ENCODE data around the gene PLCL1. TPM values are rescaled to one million over a fixed set of nuclear protein-coding genes. Genes with fewer than 3 reads are reported as not detected.

PLCL1 gene
- total RNA-seq, 1 experiment from 2014 or later, result not detected

- no peak for DNase-seq
- ChIA-PET CTCF (no interaction called here), POLR2A (ENCODE audit: unreplicated experiment) (no interaction called here)
- H2AFZ ChIP-seq, result no peak overlapping the region
- no peak overlapping the region for H3K4me3 ChIP-seq
- no peak overlapping the region for H3K4me2 ChIP-seq
- H3K9me3 ChIP-seq (ENCODE audit: insufficient read depth, low read depth), result no peaks in the 10 kb centered on the region
- H3K27me3 ChIP-seq (ENCODE audit: insufficient read depth, low read depth), result no peaks in the 10 kb centered on the region
- H3K9me2 ChIP-seq (ENCODE audit: insufficient read depth), result no peaks in the 10 kb centered on the region
- H4K20me1 ChIP-seq (ENCODE audit: insufficient read depth), result no peaks in the 10 kb centered on the region
- no peaks in the 10 kb centered on the region for H3K36me3 ChIP-seq (ENCODE audit: low read depth)
- H3F3A ChIP-seq (ENCODE audit: insufficient read depth, low read depth), result no peaks in the 10 kb centered on the region
- no peak overlapping the region for H3K27ac ChIP-seq
- TF ChIP-seq CTCF (conservative IDR thresholded peaks at IDR 0.05), result no peak
- TF ChIP-seq EZH2 (IDR thresholded peaks at IDR 0.05; ENCODE audit: low read depth), result no peak
- intact Hi-C loops (cut with micrococcal nuclease; ENCODE audit: unreplicated experiment), result no loop called here
- no peaks in the 10 kb centered on the region for H3K4me1 ChIP-seq (replicated peaks; ENCODE audit: insufficient read depth)
- no TSS peak for BruUV-seq (replicated peaks)
- H3K79me2 ChIP-seq (ENCODE audit: low read depth), result no peaks in the 10 kb centered on the region
Measured at GRCh38 chr2:198173864-198174263, 369.5 kb downstream of the PLCL1 start.

DNA sequence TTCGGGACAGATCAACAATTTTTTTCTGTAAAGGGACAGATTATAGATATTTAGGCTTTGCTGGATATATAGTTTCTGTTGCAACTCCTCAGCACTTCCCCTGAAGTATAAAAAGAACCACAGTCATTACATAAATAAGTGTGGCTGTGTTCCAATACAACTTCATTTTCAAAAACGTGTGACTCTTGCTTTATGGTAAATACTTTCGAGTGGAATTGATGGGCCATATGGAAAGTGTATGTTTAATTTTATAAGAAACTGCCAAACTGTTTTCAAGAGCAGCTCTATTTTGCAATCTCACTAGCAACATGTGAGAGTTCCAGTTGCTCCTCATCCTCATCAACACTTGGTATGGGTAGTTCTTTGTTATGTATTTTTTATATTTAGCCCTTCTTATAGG is 370.9 kb downstream of the PLCL1 start:
- Histone ChIP-seq H3K4me2 (no peak overlapping the region), H3F3A (ENCODE audit: insufficient read depth, low read depth) (no peaks in the 10 kb centered on the region), H3K4me3 (no peak overlapping the region), H3K36me3 (ENCODE audit: low read depth) (no peaks in the 10 kb centered on the region), H2AFZ (no peak overlapping the region), H4K20me1 (ENCODE audit: insufficient read depth) (no peaks in the 10 kb centered on the region), H3K9me3 (ENCODE audit: insufficient read depth, low read depth) (no peaks in the 10 kb centered on the region), H3K9me2 (ENCODE audit: insufficient read depth) (no peaks in the 10 kb centered on the region), H3K27ac (no peak overlapping the region), H3K79me2 (ENCODE audit: low read depth) (no peaks in the 10 kb centered on the region), H3K27me3 (ENCODE audit: insufficient read depth, low read depth) (no peaks in the 10 kb centered on the region), H3K4me1 (replicated peaks; ENCODE audit: insufficient read depth) (no peaks in the 10 kb centered on the region)
- ChIA-PET CTCF (interaction anchor here (0.6 kb wide), 1 partner anchor 653 kb away, joined by 3 read pairs; no protein-coding TSS in a partner anchor), POLR2A (ENCODE audit: unreplicated experiment) (no interaction called here)
- DNase-seq, result no peak
- no TSS peak for BruUV-seq (replicated peaks)
- intact Hi-C loops (cut with micrococcal nuclease; ENCODE audit: unreplicated experiment), result no loop called here
- TF ChIP-seq EZH2 (IDR thresholded peaks at IDR 0.05; ENCODE audit: low read depth), result no peak
- no peak for TF ChIP-seq CTCF (conservative IDR thresholded peaks at IDR 0.05)

DNA sequence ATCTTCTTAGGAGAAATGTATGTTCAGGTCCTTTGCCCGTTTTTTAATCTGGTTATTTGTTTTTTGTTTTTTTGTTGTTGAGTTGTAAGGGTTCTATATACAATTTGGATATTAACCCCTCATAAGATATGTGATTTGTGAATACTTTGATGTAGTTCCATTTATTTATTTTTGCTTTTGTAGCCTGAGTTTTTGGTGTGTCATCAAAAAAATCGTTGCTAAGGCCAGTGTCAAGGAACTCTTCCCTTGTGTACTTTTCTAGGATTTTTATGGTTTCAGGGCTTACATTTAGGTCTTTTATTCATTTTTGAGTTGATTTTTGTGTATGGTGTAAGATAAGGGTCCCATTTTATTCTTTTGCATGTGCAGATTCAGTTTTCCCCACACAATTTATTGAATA is 372.6 kb downstream of the PLCL1 start:
- Histone ChIP-seq H3K9me3 (ENCODE audit: insufficient read depth, low read depth) (no peaks in the 10 kb centered on the region), H3K4me2 (no peak overlapping the region), H3K4me3 (no peak overlapping the region), H3K79me2 (ENCODE audit: low read depth) (no peaks in the 10 kb centered on the region), H3K4me1 (replicated peaks; ENCODE audit: insufficient read depth) (no peaks in the 10 kb centered on the region), H3F3A (ENCODE audit: insufficient read depth, low read depth) (no peaks in the 10 kb centered on the region), H3K27ac (no peak overlapping the region), H4K20me1 (ENCODE audit: insufficient read depth) (no peaks in the 10 kb centered on the region), H3K27me3 (ENCODE audit: insufficient read depth, low read depth) (no peaks in the 10 kb centered on the region), H3K36me3 (ENCODE audit: low read depth) (no peaks in the 10 kb centered on the region), H3K9me2 (ENCODE audit: insufficient read depth) (no peaks in the 10 kb centered on the region), H2AFZ (no peak overlapping the region)
- no peak for TF ChIP-seq EZH2 (IDR thresholded peaks at IDR 0.05; ENCODE audit: low read depth)
- no peak for TF ChIP-seq CTCF (conservative IDR thresholded peaks at IDR 0.05)
- ChIA-PET POLR2A (ENCODE audit: unreplicated experiment) (no interaction called here), CTCF (no interaction called here)
- no TSS peak for BruUV-seq (replicated peaks)
- DNase-seq, result no peak
- intact Hi-C loops (cut with micrococcal nuclease; ENCODE audit: unreplicated experiment), result no loop called here

Measured in PC-9 (cell line).